Upper lobe of left lung (tissue), 4 donors: ENCODE data around the gene NDUFS1.

Experiments used
- CTCF ChIP-seq, 6 experiments: fragments of 450-650 bp in 4 of 6; fragments of 200-600 bp in 2 of 6; sonication (generic) in 2 of 6; IDR thresholded peaks; one replicate each; pipeline ENCODE4 v1.5.1; 2016 to 2019; ENCODE audit warnings: antibody characterized with exemption in 6 of 6
- EP300 ChIP-seq, 4 donors: sonication (generic); formaldehyde crosslinking; IDR thresholded peaks; one replicate each; pipeline ENCODE4 v1.5.1; 2017; ENCODE audit warnings: antibody characterized with exemption in 4 of 4, control low read depth in 2 of 4
- POLR2A ChIP-seq, 4 donors: fragments of 450-650 bp; IDR thresholded peaks; one replicate each; pipeline ENCODE4 v1.5.1; 2016 to 2017; ENCODE audit warnings: antibody characterized with exemption in 4 of 4, mild to moderate bottlenecking in 2 of 4

GRCh38 chr2:206145665-206146064 lies 13.6 kb downstream of the NDUFS1 start:
- no peak for TF ChIP-seq CTCF (IDR thresholded peaks at IDR 0.05)
- TF ChIP-seq POLR2A (IDR thresholded peaks at IDR 0.05): no peak
- no peak for TF ChIP-seq EP300 (IDR thresholded peaks at IDR 0.05)
